Stomach smooth muscle (tissue), 2 donors: ENCODE data around the gene MAF.
A peak's percentile ranks its signal among the peaks of the same experiment; 100 is the strongest.

Source experiments
- H3K27ac ChIP-seq: one replicate; pipeline ENCODE4 v1.7.0; 2013; ENCODE audit warnings: mild to moderate bottlenecking, low read length, inconsistent platforms
- H3K27me3 ChIP-seq, 2 donors: one replicate each; pipeline ENCODE4 v1.7.0; 2013; ENCODE audit warnings: low read length in 2 of 2; ENCODE audit not compliant: insufficient read depth in 2 of 2, control insufficient read depth in 1 of 2
- H3K36me3 ChIP-seq, 2 donors: one replicate each; pipeline ENCODE4 v1.7.0; 2013; ENCODE audit warnings: low read length in 2 of 2; ENCODE audit not compliant: control insufficient read depth in 2 of 2, insufficient read depth in 2 of 2
- H3K4me1 ChIP-seq: one replicate; pipeline ENCODE4 v1.7.0; 2013; ENCODE audit warnings: low read length; ENCODE audit not compliant: control insufficient read depth, insufficient read depth
- H3K4me3 ChIP-seq, 2 donors: one replicate each; pipeline ENCODE4 v1.7.0; 2013; ENCODE audit warnings: low read length in 2 of 2
- H3K9ac ChIP-seq, 2 donors: one replicate each; pipeline ENCODE4 v1.7.0; 2013; ENCODE audit warnings: low read length in 2 of 2, mild to moderate bottlenecking in 1 of 2
- H3K9me3 ChIP-seq, 2 donors: one replicate each; pipeline ENCODE4 v1.7.0; 2013; ENCODE audit warnings: low read length in 2 of 2; ENCODE audit not compliant: control insufficient read depth in 2 of 2
- donor health status: healthy.
- donor health status: Pancreatic carcinoma.

The MAF gene

DNA sequence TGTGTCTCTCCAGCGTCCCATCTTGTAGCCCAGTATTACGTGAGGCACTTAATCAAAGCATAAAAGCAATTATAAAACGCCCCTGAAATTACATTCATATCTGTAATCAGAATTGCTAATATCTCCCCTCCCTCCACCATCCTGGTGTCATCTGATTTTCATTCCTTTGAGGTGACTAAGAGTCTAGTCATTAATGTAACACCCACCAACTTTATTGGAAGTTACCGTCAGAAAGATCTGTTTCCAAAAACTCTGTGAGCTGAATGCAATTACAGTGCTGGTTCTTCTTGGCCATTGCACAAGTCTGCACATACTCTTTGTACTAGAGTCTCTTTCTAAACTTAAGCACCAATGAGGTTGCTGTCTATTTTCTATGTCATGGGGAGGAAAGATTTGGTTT, 12.5 kb upstream of the MAF start:
- Histone ChIP-seq H3K9ac (no peak overlapping the region), H3K9me3 (no peaks in the 10 kb centered on the region), H3K36me3 (no peaks in the 10 kb centered on the region), H3K27me3 (peaks cover 0 to 3% of the 10 kb centered on the region in 2 donors), H3K27ac (no peak overlapping the region), H3K4me1 (peaks cover under 1% of the 10 kb centered on the region), H3K4me3 (no peak overlapping the region)

DNA sequence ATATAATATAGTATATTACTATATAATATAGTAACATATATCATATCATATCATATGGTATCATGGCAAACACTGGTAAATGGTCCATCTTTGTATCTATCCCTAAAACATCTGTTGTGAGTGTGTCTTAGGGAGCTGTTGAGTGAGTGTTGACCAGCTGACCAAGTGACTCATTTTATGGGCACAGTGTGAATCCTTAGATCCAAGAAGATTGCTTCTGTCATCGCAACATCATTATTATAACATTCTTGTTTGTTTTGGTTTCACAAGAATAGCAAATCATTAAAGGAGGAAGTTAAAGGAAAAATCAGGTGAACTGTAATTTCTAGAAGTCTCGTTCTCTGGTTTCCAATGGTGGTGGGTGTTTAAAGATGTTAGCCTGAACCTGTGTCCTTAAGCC, 11.7 kb upstream of the MAF start:
- H3K27ac ChIP-seq: no peak overlapping the region
- no peak overlapping the region for H3K4me3 ChIP-seq
- H3K27me3 ChIP-seq: peaks cover 0 to 3% of the 10 kb centered on the region in 2 donors
- H3K4me1 ChIP-seq: peaks cover 6% of the 10 kb centered on the region
- no peaks in the 10 kb centered on the region for H3K36me3 ChIP-seq
- H3K9me3 ChIP-seq: no peaks in the 10 kb centered on the region
- H3K9ac ChIP-seq: no peak overlapping the region

DNA sequence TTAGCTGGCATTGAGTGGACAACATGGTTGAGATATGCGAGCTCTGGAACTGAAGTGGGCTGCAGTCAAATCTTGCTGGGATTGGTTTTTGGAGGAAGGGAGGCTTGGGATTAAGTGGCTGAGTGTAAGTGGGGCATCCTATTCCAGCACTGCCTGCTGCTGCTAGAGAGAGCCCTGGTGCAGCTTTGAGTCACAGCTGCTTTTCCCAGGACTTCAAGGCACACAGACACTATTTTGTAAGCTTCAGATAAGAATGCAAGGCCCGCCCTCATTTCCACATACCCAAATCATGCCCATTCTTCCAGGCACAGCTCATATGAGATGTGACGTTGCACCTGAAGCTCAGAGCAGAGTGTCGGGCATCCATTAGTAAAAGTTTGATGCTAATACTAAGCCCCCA, 10.2 kb upstream of the MAF start:
- H3K4me3 ChIP-seq: no peak overlapping the region
- no peaks in the 10 kb centered on the region for H3K9me3 ChIP-seq
- H3K27me3 ChIP-seq: peaks cover 0 to 3% of the 10 kb centered on the region in 2 donors
- H3K27ac ChIP-seq: no peak overlapping the region
- no peak overlapping the region for H3K9ac ChIP-seq
- H3K36me3 ChIP-seq: no peaks in the 10 kb centered on the region
- peaks cover 6% of the 10 kb centered on the region for H3K4me1 ChIP-seq

DNA sequence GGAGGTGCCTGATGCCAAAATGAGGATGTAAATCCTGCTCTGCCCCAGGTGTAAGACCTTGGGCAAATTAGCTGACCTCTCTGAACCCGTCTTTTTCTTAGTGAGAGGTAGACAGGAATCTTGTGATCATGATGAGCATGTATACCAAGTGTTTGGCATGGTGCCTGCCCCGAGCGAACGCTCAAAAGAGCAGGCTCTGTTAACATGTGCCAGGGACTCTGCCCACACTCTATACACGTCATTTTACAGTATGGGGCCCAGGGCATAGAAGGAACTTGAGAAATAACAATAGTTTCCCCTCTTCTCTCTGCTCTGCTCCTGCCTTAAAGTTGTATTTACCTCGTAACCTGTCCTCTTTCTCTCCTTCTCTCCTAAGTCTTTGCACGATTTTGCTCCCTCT, 9.3 kb upstream of the MAF start:
- Histone ChIP-seq H3K9ac (no peak overlapping the region), H3K4me1 (peaks cover 6% of the 10 kb centered on the region), H3K4me3 (no peak overlapping the region), H3K36me3 (no peaks in the 10 kb centered on the region), H3K27me3 (no peaks in the 10 kb centered on the region), H3K9me3 (no peaks in the 10 kb centered on the region), H3K27ac (no peak overlapping the region)

DNA sequence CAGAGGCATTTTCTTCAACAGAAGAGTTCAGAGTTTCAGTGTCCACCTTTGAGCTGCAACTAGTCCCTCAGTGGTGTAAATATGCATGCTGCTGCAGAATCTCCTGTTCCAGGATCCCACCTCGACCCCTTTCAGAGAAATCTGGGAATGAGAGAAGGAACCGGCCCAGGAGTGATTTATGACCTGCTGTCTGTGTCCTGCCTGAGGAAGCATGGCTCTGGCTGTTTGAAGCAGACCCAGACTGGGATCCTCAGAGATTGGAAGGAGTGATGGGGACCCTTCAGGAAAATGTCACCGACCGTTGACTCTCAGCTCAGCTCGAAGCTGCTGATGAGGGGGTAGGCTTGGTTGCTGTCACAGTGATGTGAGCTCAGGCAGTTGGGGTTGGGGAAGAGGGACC, 8.4 kb upstream of the MAF start:
- Histone ChIP-seq H3K9ac (no peak overlapping the region), H3K27ac (no peak overlapping the region), H3K4me1 (peaks cover 6% of the 10 kb centered on the region)

DNA sequence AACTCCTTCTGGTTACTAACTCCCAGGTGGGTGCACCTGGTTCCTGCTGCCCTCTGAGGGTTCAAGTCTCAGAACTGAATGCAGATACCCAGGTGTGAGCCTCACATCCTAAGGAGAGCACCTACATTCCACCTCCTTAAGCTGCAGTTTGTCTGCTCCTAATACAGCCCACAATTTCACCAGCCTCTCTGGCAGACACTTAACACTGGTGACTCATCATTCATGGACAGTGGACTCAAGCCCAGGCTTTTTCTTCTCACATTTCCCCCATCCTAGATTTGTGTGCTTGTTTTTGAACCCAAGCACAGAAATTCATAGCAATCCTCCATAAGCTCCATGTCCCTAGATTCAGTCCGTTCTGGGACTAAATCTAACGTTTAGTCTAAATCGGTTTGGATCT, 7.0 kb upstream of the MAF start:
- Histone ChIP-seq H3K27me3 (no peaks in the 10 kb centered on the region), H3K9ac (no peak overlapping the region), H3K9me3 (no peaks in the 10 kb centered on the region), H3K36me3 (no peaks in the 10 kb centered on the region), H3K27ac (no peak overlapping the region), H3K4me1 (peaks cover 11% of the 10 kb centered on the region), H3K4me3 (no peak overlapping the region)

More for the DNA sequence above, 8.4 kb upstream of the MAF start:
- Histone ChIP-seq H3K36me3 (no peaks in the 10 kb centered on the region), H3K9me3 (no peaks in the 10 kb centered on the region), H3K27me3 (no peaks in the 10 kb centered on the region), H3K4me3 (no peak overlapping the region)

DNA sequence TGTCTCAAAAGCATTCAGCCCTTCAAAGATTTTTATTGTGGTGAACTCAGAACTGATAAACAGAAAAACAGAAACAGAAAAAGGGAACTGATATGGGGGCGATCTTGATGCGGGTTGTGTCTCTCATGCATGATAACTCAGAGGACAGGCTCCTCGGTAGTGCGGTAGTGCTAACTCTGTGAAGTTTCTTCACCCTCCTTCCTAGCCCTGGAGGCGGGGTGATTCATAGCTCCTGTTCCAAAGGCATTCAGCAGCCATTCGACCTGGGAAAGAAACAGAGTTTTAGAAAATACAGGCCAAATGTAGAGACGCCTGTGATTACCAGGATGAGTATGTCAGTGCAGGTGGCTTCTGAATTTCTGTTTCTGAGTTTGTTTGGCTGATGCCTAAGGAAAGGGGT, 5.5 kb upstream of the MAF start:
- Histone ChIP-seq H3K9me3 (no peaks in the 10 kb centered on the region), H3K9ac (no peak overlapping the region), H3K36me3 (no peaks in the 10 kb centered on the region), H3K4me3 (no peak overlapping the region), H3K27ac (no peak overlapping the region), H3K27me3 (no peaks in the 10 kb centered on the region), H3K4me1 (peaks cover 17% of the 10 kb centered on the region)

DNA sequence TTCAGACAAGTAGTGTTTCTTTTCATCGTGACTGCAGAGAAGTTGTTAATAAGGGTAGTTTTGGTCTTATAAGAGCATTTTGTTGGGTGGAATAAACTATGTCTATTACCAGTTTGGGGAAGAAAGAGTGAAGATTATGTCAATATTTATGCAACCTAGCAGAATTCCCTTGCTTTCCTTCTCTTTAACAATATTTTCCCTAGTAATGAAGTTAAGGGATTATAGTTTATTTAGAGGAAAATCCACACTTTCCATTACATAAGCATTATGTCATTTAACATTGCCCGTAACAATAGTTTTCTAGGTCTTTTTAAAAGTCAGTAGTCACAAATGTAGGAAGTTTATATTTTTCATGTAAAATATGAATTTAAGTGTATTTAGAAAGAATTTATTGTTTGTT, 2.5 kb upstream of the MAF start:
- no peak overlapping the region for H3K27ac ChIP-seq
- peak overlapping the region in 1 of 2 donors; percentile 93 for H3K4me3 ChIP-seq
- H3K36me3 ChIP-seq: no peaks in the 10 kb centered on the region
- no peak overlapping the region for H3K9ac ChIP-seq
- H3K9me3 ChIP-seq: no peaks in the 10 kb centered on the region
- peaks cover 17% of the 10 kb centered on the region for H3K4me1 ChIP-seq
- no peaks in the 10 kb centered on the region for H3K27me3 ChIP-seq

DNA sequence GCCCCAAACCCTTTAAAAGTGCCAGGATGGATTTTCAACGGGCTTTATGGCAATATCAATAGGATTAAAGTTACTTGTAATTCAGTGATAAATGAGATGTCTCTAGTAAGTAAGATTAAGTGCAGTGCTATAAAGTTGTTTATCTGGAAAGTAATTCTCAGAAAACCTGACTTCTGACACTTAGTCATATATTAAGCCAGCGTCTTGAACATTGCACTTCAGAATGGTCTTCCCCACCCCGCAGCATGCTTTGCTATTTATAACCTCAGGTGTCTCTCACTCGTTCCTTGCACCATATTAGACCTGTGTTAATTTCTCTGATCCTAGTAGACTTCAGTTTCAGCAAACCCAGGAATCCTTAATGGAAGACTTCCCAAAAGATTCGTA, 2.1 kb upstream of the MAF start:
- Histone ChIP-seq H3K36me3 (no peaks in the 10 kb centered on the region), H3K4me3 (peak overlapping the region in 1 of 2 donors; percentile 93), H3K4me1 (peaks cover 14% of the 10 kb centered on the region), H3K9ac (no peak overlapping the region), H3K9me3 (no peaks in the 10 kb centered on the region), H3K27ac (no peak overlapping the region), H3K27me3 (no peaks in the 10 kb centered on the region)

DNA sequence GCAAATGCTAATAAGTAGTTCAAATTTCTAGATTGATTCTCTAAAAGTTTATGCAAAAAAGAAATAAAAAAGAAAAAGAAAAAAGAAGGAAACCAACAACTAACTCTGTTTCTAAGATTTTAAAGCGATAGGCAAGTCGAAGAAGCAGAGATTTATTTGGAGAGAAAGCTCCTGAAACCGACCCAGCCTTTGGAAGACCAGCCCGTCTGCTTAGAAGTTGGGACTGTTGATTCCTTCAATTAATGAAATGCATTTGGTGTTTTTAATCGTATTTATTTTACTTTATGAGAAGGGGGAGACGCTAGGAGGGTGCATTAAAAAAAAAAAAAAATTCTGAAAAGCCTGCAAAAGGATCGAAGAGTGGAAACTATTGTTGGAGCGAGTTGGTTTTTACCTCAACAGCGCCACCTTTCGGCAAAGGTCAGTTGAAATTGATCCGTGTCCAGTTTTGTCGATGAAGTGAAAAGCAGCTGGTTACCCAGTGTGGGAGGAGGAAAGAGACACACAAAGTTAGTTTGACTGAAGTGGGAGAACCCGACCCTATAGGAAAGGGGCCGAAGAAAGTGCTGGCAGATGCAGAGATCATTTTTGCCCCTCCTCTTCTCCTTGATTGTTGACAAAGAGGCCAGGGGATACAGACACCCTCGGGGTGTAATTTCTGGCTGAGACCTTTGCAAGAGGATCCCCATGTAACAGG, 1.5 kb upstream of the MAF start:
- H3K36me3 ChIP-seq: no peaks in the 10 kb centered on the region
- no peaks in the 10 kb centered on the region for H3K9me3 ChIP-seq
- no peaks in the 10 kb centered on the region for H3K27me3 ChIP-seq
- peak overlapping the region; percentile 92 to 93 for H3K4me3 ChIP-seq
- peak overlapping the region; percentile 72 to 83 for H3K9ac ChIP-seq
- H3K27ac ChIP-seq: peak overlapping the region; percentile 93
- peaks cover 11% of the 10 kb centered on the region for H3K4me1 ChIP-seq

DNA sequence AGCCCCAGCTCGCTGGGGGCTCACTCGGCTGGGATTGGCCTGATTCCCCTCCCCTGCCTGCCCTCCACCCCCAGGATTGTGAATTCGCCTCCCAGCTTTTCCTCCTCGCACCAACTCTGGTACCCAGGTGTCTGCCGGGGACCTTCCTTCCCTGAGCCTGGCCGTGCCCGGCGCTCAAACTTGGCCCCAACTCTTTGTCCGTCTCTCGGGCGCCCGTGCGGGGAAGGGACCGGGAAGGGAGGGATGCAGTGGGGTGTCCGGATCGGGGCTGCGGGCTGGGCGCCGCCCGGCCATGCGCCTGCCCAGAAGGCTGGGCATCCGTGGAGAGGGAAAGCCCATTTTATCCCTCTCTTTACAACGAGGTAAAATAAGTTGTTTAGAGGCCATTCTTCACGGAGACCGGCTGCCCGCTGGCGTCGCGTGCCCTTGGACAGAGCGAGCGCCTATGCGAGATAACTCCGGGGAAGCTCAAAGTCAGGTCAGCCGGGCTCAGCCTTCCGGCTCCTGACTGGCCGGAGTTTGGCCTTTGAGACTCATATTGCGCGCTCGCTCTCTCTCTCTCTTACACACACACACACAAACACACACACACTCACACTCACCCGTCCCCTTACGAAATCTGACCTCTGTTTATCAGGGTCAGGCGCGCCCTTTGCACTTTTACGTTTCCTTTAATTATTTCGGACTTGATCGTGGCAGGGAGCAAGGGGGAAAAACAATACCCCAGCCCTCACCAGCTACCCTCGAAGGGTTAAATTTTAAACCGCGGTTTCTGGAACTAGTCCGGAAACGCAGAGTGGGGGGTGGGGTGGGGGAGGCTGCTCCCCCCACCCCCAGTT, 774 bp upstream of the MAF start:
- Histone ChIP-seq H3K36me3 (no peaks in the 10 kb centered on the region), H3K9ac (peak overlapping the region; percentile 72 to 83), H3K27me3 (no peaks in the 10 kb centered on the region), H3K4me1 (peaks cover 11% of the 10 kb centered on the region), H3K27ac (peak overlapping the region; percentile 93), H3K4me3 (peak overlapping the region; percentile 92 to 93), H3K9me3 (no peaks in the 10 kb centered on the region)
